ENCODE measurements around the gene GGPS1.
"Not testable (repeated sequence)": the region's sequence is repeated elsewhere in the genome, so short reads cannot be mapped to it uniquely, and the experiment has no call there.

The GGPS1 gene

DNA sequence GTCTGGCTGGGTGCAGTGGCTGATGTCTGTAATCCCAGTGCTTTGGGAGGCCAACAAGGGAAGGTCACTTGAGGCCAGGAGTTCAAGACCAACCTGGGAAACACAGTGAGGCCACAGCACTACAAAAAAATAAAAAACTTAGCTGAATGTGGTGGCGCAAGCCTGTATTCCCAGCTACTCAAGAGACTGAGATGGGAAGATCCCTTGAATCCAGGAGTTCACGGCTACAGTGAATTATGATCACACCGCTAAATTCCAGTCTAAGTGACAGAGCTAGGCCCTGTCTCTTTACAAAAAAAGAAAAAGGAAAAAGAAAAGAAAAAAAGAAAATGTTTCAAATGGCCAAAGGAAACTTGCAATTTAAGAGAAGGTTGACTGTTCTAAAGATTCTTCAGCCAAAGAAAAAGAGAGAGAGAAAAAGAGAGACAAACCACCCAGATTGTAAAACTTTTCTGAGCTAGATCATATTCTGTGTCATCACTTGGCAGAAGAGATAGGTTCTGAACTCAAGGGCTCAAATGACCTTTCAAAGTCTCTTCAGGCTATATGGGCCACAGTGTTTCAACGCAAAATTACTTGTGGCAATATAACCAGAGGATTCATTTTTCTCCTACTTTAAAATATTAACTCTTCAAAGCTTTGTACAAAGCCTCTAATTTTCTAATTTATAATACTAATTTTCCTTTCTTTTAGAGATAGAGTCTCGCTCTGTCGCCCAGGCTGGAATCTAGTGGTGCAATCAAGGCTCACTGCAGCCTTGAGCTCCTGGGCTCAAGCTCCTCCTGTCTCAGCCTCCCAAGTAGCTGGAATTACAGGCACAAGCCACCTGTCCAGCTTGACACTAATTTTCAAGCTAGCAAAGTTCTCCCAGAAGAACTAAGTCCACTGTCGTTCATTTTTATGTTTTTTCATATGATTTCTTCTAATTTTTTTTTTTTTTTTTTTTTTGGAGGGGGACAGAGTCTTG lies 20.9 kb upstream of the GGPS1 start:
- no peak for DNase-seq

DNA sequence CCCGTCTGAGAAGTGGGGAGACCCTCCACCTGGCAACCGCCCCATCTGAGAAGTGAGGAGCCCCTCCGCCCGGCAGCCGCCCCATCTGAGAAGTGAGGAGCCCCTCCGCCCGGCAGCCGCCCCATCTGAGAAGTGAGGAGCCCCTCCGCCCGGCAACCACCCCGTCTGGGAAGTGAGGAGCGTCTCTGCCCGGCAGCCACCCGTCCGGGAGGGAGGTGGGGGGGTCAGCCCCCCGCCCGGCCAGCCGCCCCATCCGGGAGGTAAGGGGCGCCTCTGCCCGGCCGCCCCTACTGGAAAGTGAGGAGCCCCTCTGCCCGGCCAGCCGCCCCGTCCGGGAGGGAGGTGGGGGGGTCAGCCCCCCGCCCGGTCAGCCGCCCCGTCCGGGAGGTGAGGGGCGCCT lies 19.2 kb upstream of the GGPS1 start:
- not testable (repeated sequence) for DNase-seq

DNA sequence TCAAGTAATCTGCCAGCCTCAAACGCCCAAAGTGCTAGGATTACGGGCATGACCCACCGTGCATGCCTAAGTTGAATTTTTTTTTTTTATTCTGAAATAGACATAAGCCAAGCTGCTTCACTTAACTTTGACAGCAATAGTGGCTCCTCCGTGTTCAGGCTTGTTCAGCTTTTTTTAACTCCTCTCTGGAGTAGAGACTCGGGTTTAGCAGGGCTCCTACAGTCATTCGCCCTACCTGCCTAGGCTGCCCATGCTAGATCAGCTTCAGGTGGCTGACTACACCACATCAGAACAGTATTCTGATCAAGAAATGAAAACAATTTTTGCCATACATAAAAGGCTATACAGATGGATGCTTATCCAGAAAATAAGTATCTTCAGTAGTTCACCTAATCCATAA lies 15.1 kb upstream of the GGPS1 start:
- no peak for DNase-seq

DNA sequence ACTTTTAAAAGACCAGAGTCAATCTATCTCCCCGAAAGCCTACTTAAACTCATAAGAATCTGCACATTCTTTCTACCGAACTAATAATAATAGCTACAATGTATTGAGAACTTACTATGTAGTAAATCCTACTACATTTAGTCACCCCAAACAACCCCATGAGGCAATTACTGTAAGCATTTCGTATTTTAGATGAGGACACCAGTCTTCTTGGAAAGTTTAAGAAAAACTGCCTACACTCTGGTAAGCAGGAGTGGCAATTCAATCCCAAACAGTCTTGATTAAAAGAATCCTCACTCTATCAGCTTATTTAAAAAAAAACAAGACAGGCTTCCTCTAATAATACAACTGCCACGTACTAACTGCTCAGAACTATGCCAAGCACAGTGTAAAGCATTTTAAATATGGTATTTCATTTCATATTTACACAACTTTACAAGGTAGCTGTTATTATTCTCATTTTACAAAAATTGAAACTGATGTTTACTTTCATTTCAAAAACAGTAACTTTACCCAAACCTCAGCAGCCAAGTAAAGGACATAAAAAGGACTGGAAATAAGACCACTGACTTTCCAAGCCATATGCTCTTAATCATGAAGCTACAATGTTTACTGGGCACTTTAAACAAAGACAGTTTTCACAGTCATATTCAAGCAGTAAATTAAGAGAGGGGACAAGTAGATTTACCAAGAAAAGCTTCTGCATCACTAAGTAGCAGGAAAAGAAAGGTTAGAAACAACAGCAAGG lies 14.3 kb upstream of the GGPS1 start:
- DNase-seq, result no peak

DNA sequence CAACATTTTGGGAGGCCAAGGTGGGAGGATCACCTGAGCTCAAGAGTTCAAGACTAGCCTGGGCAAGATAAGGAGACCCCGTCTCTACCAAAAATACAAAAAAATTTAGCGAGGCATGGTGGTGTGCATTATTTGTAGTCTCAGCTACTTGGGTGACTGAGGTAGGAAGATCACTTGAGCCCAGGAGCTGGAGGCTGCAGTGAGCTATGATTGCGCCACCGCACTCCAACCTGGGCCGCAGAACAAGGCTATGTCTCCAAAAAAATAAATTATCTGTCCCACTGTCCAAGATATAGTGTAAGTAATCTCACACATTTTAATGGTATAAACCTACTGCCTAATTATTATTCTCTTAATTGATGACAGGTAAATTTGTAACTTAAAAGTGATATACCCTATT lies 13.2 kb upstream of the GGPS1 start:
- DNase-seq, result no peak

DNA sequence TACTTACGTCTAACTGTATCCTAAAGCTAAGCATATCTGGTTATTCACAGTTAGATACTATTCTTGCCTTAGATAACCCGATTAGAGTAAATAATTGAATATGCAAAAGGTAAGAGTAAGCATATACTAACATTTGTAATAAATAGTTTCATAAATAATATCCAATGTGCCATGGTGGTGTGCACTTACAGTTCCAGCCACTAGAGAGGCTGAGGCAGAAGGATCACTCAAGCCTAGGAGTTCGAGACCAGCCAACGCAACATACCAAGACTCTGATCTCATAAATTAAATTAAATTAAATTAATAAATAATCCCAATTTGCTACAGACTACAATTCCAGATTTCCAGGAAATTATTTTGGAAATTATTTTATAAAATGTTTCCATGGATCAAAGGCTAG lies 12.6 kb upstream of the GGPS1 start:
- DNase-seq, result no peak

DNA sequence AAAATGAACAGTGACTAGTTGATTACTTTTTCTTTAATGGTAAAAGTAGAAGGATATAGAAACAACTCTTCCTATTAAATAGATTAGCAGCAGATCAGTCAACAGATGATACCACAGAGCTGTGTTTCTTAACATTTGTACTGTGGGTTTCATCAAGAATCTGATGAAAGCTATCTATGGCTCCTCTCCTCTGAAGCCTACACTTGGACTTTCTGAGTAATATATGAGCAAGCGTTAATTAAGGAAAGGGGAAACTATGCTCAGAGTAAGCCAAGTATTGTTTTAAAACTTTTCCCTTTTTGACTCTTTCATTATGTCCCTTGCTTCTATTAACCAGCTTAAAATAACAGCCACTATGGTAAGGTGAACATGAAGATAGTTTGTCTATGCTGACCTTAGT lies 11.2 kb upstream of the GGPS1 start:
- no peak for DNase-seq

DNA sequence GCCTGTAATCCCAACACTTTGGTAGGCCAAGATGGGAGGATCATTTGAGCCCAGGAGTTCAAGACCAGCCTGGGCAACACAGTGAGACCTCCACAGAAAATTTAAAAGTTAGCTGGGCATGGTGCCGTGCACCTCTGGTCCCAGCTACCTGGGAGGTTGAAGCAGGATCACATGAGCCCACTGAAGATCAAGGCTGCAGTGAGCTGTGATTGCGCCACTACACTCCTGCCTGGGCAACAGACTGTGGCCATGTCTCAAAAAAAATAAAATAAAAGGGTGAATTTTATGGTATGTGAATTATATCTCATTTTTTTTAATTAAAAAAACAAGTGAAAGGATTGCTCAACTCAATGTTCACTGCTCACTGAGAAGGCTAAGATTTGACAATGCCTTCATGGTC lies 9.1 kb upstream of the GGPS1 start:
- DNase-seq, result no peak

DNA sequence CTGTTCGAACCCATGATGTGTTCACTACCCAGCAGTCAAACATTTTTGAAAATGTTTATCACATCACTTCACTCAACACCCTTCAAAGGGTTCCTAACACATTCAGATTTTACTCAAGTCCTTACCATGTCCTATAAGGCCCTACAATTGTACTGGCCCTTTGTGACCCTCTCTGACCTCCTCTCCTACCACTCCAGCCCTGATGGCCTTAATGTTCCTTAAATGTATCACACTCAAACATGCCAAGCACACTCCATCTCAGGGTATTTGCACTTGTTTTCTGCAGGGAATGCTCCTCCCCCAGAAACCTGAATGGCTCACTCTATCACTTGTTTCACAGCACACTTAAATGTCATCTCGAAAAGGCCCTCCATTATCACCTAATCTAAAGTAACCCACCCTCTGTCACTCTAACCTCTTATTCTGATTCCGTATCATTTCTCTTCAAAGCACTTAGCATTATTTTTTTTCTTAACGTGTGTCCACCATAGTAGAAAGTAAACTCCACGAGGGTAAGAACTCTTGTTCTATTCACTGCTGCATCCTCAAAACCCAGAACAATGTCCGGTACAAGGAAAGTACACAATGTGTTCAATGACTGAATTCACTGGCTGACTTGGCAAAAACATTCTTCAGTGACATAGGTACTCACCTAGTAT lies 7.7 kb upstream of the GGPS1 start:
- no peak for DNase-seq

DNA sequence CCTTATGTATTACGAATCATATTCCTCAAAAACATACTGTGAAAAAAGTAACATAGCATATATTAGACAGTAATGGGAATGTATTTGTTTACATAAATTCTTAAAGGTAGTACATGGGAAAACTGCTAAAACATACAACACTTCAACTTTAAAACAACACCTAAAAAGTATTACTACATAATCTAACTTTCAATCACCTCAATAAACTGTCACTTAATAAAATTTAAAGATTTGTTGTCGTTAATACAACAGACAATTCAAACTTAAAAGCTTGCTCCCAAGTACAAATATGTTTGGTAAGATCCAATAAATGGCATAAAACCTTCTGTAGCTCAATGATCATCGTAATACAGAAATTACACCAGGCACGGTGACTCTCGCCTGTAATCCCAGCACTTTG lies 4.1 kb upstream of the GGPS1 start:
- no peak for DNase-seq

DNA sequence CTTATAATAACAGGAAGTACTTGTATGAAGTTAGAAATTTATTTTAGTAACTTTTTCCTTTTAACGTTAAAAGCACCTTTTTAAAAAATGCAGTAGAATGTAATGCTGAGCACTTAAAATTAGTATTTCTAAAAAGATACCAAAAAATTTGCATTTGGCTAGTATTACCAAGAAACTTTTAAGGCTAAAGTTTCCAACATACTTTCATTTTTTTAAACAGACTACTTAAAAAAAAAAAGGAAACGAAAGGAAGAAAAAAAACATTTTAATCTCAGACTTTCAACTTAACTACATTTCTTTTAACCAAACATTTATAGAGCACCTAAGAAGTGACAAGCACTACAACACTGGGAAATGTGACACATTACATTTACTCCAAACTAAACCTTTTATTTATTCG lies 3.2 kb upstream of the GGPS1 start:
- no peak for DNase-seq

DNA sequence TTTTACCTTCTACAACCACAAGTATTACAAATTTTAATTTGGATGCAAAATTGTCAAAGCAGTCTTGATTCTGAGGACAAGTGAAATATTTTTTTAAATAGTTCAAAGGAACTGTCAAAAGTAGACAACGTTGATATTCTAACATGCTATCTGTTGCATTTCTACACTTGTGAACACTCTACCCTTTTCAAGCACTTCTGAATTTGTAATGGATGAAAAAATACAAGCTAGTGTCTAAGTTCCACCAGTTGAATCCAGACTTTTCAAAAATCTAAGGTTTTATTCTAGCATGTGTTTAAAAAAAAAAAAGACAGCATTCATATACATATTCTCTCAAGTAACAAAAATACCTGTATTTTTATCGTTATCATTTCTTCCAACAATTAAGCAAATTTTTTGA lies 2.5 kb upstream of the GGPS1 start:
- DNase-seq, result no peak

DNA sequence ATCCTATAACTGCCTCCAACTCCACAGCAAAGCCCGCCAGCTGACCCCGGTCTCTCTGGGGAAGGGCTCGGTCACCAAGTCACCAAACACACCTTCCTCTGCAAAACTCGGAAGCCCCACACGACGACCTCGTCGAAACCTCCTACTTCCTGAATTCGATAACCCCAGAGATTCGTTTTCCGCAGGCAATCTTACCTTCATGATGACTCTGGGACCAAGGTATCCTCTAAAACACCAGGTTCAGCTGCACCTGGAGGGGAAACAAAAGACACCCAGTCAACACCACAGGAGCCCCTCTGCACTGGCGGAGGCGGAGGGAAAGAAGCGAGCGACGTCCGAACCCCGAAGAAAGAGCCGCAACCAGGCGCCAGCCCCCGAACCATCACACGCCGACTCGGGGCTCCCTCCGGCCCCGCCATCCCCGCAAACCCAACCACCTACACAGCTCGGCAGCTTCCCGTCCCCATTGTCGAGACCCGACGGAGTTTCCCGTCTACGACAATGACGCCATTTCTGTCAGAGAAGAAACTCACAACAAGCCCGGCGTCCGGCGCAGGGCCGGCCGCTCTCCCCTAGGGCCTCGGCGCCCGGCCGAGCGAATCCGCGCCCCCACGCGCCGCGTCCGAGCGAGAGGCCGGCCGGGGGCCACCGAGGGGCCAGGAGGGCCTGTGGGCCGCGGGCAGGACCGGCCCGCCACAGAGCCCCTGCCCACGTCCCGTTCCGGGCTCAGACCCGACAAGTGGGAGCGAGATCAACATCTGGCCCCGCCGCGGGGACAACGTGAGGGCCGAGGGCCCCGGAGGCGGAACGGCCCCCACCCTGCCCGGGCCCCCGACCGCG lies 1.4 kb upstream of the GGPS1 start:
- DNase-seq, result peak; percentile 66 to 68

DNA sequence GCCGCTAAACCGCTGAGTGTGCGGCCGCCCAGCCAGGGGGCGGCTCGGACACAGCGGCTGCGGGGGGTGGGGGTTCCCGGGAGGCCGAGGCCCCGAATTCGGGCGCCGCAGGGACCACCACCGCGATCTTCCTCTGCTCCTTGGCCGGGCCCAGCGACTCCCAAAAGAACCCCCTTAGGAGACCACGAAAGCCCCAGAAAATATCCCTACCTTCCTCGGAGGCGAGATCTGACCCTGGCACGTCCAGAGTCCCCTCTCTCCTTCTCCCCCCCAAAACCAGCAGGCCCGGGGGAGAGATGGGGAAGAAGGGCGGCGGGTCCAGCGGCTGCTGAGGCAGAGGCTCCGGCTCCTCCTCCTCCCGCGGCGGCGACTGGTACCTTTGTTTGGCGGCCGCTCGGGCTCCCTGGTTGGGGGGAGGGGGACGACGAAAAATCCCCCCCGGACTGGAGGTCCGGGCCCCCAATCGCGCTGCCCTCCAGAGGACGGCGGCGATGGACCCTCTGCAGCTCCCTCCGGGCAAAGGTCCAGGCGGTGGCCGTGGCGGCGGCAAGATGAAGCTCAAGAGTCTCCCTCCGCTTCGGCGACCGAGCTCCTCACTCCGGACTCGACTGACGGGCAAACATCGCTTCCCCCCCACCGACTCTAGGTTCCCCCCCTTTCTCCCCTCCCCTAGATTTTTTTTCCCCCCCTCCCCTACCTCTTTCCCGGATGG lies 655 bp upstream of the GGPS1 start, which contains the start of gene ARID4B:
Gene ARID4B (minus strand): TSS at position 621 of the 712 bp plus-strand sequence. CDS start 1,260 bp downstream, outside the sequence.
- peak in 1 of 2 donors; percentile 61 for DNase-seq

DNA sequence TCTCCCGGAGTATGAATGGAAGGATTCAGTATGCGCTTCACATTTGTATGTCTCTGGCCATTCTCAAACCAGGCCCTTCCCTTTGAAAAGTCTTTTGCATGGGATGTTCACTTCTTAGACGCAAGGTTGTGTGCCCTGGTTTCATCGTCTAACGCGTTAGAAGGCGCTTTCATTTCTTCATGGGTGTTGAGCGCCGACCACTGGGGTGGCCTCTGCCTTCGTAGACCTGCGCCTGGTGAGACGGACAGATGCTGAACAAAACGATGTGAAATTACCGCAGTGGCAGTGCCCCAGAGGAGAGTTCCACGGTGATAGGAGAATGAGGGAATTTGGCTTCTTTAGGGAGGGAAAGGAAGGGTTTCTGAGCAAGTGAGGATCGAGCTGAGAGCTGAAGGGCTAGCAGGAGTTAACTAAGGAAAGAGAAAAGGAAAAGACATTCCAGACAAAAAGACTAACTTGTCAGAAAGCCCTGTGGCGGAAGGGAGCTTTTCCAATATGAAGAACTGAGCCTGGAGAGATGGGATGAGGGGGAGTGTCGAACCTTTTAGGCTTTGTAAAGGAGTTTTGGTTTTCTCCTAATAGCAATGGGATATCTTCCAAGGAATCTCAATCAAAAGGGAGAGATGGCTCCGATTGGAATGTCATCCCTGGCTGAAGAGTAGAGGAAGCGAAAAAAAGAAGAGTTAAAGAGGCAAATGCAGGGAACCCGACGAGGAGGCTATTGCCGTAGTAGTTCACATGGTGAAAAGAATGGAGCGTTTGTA lies 951 bp downstream of the GGPS1 start:
- peak; percentile 44 to 55 for DNase-seq

DNA sequence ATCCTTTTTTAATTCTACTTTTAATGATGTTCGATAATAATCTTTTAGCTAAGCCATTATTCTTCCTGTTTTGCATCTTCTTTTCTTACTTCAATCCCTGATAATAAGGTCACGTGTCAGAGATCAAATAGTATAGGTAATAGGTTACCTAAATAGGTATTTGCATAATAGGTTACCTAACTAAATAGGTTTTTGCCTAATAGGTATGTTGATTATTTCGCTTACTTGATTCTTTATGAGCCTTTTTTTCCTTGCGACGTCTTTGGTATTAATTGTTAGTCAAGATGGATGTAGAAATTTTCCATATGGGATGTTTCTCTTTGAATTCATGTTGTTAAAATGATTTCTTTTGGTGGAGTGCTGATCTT lies 2.5 kb downstream of the GGPS1 start:
- no peak for DNase-seq

DNA sequence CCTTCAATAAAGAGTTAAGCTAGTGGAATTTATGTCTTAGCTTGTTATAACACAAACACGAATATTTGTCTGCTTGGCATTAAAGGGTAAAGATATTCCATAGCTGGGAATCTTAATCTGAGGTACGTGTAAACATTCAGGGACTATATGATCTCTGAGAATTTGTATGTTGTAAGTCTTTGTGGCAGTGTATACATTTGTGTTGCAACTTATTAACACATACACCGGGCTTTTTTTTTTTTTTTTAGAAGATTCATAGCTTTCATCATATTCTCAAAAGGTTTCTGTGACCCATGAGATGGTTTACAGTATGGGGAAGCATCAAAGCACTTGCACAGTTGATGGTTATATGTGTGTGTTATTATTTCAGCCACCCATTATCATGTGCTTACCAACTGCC lies 3.0 kb downstream of the GGPS1 start:
- no peak for DNase-seq

DNA sequence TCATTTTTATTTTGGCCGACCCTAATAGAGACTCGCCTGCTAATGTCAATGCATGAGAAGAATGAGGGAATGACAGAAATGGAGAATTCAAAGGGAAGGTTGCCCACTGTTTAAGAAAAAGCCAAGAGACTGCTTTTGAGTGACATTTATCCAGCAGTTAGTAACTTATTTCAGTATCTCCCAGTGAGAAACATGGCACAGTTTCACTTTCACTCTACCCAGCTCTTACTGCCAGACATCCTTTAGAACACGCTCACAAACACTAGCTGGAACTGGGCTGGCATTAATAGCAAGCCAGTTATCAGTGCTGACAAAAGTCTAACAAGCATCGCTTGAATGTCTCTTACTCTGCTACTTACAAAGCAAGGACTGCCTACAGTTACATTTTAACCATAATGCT lies 8.5 kb downstream of the GGPS1 start:
- peak in 1 of 2 donors; percentile 27 for DNase-seq

DNA sequence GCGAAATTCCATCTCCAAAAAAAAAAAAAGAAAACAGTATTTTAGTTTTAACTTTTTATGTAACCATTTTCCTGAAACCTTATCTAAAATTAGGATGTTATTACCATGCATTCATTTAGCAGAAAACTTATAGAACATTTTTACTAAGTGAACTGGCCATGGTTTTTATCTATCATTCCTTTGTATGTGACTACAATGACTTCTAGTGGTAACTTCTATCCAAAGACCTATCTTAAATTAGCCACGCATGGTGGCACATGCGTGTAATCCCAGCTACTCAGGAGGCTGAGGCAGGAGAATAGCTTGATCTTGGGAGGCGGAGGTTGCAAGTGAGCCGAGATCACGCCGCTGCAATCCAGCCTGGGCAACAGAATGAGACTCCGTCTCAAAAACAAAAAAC lies 11.4 kb downstream of the GGPS1 start:
- no peak for DNase-seq

DNA sequence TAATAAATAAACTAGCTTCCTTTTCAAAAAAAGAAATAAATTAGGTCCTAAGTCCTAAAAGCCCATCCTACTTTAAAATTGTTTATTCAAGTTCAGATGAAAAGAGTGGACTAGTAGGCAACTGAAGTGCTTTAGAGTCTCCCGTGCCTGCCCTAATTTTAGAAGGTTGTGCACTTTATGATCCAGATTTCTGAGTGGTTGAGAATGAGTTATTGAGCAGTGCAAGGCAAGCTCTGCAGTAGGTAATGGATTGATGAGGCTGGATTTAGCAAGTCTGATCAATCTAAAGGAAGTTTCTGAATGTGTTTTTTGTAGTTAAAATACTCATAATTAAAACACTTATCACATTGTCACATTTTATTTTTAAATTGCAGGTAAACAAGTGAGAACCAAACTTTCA lies 13.0 kb downstream of the GGPS1 start:
- no peak for DNase-seq

DNA sequence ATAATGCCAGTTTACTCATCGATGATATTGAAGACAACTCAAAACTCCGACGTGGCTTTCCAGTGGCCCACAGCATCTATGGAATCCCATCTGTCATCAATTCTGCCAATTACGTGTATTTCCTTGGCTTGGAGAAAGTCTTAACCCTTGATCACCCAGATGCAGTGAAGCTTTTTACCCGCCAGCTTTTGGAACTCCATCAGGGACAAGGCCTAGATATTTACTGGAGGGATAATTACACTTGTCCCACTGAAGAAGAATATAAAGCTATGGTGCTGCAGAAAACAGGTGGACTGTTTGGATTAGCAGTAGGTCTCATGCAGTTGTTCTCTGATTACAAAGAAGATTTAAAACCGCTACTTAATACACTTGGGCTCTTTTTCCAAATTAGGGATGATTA lies 13.7 kb downstream of the GGPS1 start:
- DNase-seq, result no peak
